Heart left ventricle (tissue), 13 donors: ENCODE data around the gene GPX5.

Experiments used
- CTCF ChIP-seq, 12 donors: fragments of 200-600 bp; sonication (generic) in 4 of 12; IDR thresholded peaks; one replicate each; pipeline versions ENCODE4 v1.5.0 to v1.8.0; 2018 to 2022; ENCODE audit warnings: antibody characterized with exemption in 12 of 12, mild to moderate bottlenecking in 5 of 12
- POLR2A ChIP-seq, 2 donors: fragments of 450-650 bp; IDR thresholded peaks; one replicate each; pipeline ENCODE4 v1.6.1; 2017; ENCODE audit warnings: antibody characterized with exemption in 2 of 2, mild to moderate bottlenecking in 2 of 2, moderate library complexity in 2 of 2
- donor health status: ischemic (EF 13 %, LVEDD 7.1; RV severe dilation, severe dysfunction).
- donor health status: DM: no; HTN: yes; CAD: no.
- donor health status: DM: no; HTN: no; CAD: no.
- donor health status: ischemic (EF 25% LVEDD 6.9; RV normal size, moderate dysfunction).
- donor health status: ischemic (EF 25% LVEDD 5.7; RV mildly dilated, moderate dysfunction).
- donor health status: ischemic (EF 35%, LVEDD 5.7; RV mildly dilated, moderate dysfunction).
- donor health status: nonischemic (EF 11% LVEDD 7.7; RV severe dilation, severe dysfunction).
- donor health status: DM: yes; HTN: yes; CAD: no.
- donor health status: PGD.
- donor health status: ischemic (EF 29% LVEDD 5.4; RV normal size, mild dysfunction).
- donor health status: nonischemic (EF 23%, LVEDD 6.1; RV moderate dilation, normal function).

GRCh38 chr6:28565823-28566526 is 40.3 kb downstream of the GPX5 start:
- no peak for TF ChIP-seq CTCF (IDR thresholded peaks at IDR 0.05)
- TF ChIP-seq POLR2A (IDR thresholded peaks at IDR 0.05), result no peak
